ENCODE measurements around the gene PRDM16. TPM values are rescaled to one million over a fixed set of nuclear protein-coding genes. Genes with fewer than 3 reads are reported as not detected.

PRDM16 gene
- total RNA-seq, 1 experiment from 2014 or later, result 0.17 TPM

DNA sequence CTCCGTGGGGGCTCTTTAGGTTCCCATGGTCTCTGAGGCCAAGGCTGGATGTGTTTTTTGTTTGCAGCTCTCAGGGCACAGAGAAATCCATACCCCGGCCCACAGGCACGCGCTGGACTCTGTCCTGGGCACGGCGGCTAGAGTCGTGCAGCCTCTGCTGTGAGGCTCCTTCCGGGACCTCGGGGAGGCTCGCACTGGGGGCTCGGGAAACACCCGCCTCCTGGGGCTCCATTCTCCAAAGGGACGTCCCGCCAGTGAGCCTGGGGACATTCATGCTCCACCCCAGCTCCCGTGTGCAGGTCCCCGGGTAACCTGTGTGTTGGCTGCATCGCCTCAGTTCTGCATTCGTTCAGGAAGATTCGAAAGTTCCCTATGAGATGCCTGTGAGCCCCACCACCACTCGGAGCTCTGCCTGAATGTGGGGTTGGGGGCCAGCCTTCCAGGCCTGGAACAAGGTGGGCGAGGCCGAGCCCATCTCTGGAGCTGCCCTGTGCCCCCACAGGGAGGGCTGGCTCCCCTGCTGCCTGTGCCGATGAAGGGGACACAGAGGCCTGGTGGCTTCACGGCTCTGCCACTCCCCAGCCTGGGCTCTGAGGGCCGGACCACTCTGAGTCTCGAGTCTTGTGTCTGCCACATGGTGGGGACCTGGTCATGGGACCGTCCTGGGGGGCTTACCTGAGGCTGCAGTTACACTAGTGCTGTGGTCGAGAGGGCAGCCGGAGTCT, 203.5 kb downstream of the PRDM16 start:
- peak overlapping the region in 1 of 3 experiments; percentile 23; a peak in 2 of 7 replicates for H3K27ac Mint-ChIP-seq

More for the DNA sequence above, 203.5 kb downstream of the PRDM16 start:
- Histone ChIP-seq H2BK20ac (ENCODE audit: low read depth, low read length, poor library complexity, severe bottlenecking) (no peak overlapping the region), H2BK12ac (ENCODE audit: insufficient read length, low read depth, low read length) (no peak overlapping the region), H3K23me2 (ENCODE audit: insufficient read length, low read depth, low read length, poor library complexity, severe bottlenecking) (no peaks in the 10 kb centered on the region), H3T11ph (ENCODE audit: low read length) (no peak overlapping the region), H4K5ac (ENCODE audit: insufficient read length, low read depth, low read length) (no peak overlapping the region), H3K9me3 (ENCODE audit: control insufficient read depth, low read depth, low read length) (no peaks in the 10 kb centered on the region), H4K20me1 (ENCODE audit: control insufficient read depth, insufficient read depth, insufficient read length) (no peaks in the 10 kb centered on the region), H3K4ac (ENCODE audit: low read depth, low read length) (no peak overlapping the region), H2BK120ac (ENCODE audit: low read depth, low read length, poor library complexity, severe bottlenecking) (no peak overlapping the region), H3K4me2 (ENCODE audit: insufficient read depth, insufficient read length, low read length) (no peak overlapping the region), H2AK5ac (ENCODE audit: insufficient read length, low read length) (no peak overlapping the region), H3K14ac (ENCODE audit: insufficient read depth, low read length) (no peak overlapping the region), H2AFZ (ENCODE audit: low read length) (no peak overlapping the region), H4K8ac (replicated peaks; ENCODE audit: insufficient read length, low read depth, low read length) (no peak overlapping the region), H3K79me1 (ENCODE audit: insufficient read depth, low read depth, low read length, poor library complexity, severe bottlenecking) (no peaks in the 10 kb centered on the region), H3K23ac (ENCODE audit: insufficient read length, low read depth, low read length) (no peak overlapping the region), H3K27ac (ENCODE audit: insufficient read length, low read depth, low read length) (no peak overlapping the region), H3K79me2 (ENCODE audit: insufficient read depth, low read length) (no peaks in the 10 kb centered on the region), H3K27me3 (ENCODE audit: insufficient read depth, low read length) (no peaks in the 10 kb centered on the region), H3K18ac (ENCODE audit: insufficient read length, low read depth, low read length) (no peak overlapping the region), H3K56ac (ENCODE audit: insufficient read length, low read depth, low read length) (no peak overlapping the region), H2BK5ac (ENCODE audit: insufficient read length, low read length) (no peak overlapping the region), H3K9ac (ENCODE audit: extremely low read depth, insufficient read length, low read length) (no peak overlapping the region), H2BK15ac (ENCODE audit: low read depth, low read length) (no peak overlapping the region), H3K4me1 (ENCODE audit: insufficient read depth, low read length) (no peaks in the 10 kb centered on the region), H4K91ac (ENCODE audit: insufficient read length, low read depth, low read length) (no peak overlapping the region)
- H3K9me3 Mint-ChIP-seq, result peaks cover 0 to 7% of the 10 kb centered on the region in 2 experiments; a peak in 4 of 5 replicates
- WGBS (ENCODE audit: extremely low coverage, insufficient read length, low lambda C conversion rate), result no CpG with 5 or more reads among the region's 29 CpGs
- H3K27me3 Mint-ChIP-seq (ENCODE audit: low read depth), result peaks cover 2% of the 10 kb centered on the region
- H3K4me1 Mint-ChIP-seq, result peaks cover 0 to 2% of the 10 kb centered on the region in 2 experiments; a peak in 1 of 4 replicates
- no peak overlapping the region for H3K4me3 Mint-ChIP-seq
- TF ChIP-seq, protein P1, sequence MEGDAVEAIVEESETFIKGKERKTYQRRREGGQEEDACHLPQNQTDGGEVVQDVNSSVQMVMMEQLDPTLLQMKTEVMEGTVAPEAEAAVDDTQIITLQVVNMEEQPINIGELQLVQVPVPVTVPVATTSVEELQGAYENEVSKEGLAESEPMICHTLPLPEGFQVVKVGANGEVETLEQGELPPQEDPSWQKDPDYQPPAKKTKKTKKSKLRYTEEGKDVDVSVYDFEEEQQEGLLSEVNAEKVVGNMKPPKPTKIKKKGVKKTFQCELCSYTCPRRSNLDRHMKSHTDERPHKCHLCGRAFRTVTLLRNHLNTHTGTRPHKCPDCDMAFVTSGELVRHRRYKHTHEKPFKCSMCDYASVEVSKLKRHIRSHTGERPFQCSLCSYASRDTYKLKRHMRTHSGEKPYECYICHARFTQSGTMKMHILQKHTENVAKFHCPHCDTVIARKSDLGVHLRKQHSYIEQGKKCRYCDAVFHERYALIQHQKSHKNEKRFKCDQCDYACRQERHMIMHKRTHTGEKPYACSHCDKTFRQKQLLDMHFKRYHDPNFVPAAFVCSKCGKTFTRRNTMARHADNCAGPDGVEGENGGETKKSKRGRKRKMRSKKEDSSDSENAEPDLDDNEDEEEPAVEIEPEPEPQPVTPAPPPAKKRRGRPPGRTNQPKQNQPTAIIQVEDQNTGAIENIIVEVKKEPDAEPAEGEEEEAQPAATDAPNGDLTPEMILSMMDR (conservative IDR thresholded peaks at IDR 0.05), result no peak
- H3K36me3 Mint-ChIP-seq (ENCODE audit: insufficient read depth in 1 of 3, low read depth in 3 of 3), result no peaks in the 10 kb centered on the region
- no peak for DNase-seq

Measured in H9 (cell line).